GM13976 (cell line): Measurements from ENCODE around the gene RHCE.
"Not testable (repeated sequence)": the region's sequence is repeated elsewhere in the genome, so short reads cannot be mapped to it uniquely, and the experiment has no call there.

Experiments
- DNase-seq: peaks from one replicate; pipeline ENCODE4 v3.0.0; 2012; ENCODE audit warnings: low spot score
- in situ Hi-C: fragments of 300-500 bp; cut with MboI; formaldehyde crosslinking; loops from one replicate; pipeline ENCODE4 v1.12.0; 2022; ENCODE audit warnings: low sequenced_read_pairs, mixed read lengths, inconsistent platforms; ENCODE audit not compliant: unreplicated experiment
- TF ChIP-seq, protein P1 (sequence below): IDR thresholded peaks from 2 replicates; pipeline ENCODE4 v1.5.1; 2012; ENCODE audit warnings: borderline replicate concordance, mild to moderate bottlenecking; ENCODE audit not compliant: insufficient read depth; ENCODE audit errors: extremely low read depth, missing control alignments, control extremely low read depth

Gene RHCE

DNA sequence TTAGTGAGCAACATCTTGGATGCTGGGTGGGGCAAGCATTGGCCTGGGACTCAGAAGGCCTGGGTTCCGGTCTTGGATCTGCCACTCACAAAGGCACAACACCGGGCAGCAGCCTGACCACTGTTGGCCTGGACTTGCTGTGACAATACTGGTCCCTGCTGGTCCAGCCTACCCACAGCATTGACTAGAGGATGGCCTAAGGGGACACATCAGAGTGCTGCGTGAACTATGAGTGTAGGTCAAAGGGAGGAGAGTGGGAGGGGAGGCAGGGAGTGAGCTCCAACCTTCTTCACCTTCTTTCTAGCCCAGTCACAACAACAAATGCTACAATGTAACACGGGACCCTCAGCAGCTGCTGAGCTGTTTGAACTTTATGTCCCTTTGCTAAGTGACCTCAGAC is 51.4 kb downstream of the RHCE start:
- TF ChIP-seq, protein P1, sequence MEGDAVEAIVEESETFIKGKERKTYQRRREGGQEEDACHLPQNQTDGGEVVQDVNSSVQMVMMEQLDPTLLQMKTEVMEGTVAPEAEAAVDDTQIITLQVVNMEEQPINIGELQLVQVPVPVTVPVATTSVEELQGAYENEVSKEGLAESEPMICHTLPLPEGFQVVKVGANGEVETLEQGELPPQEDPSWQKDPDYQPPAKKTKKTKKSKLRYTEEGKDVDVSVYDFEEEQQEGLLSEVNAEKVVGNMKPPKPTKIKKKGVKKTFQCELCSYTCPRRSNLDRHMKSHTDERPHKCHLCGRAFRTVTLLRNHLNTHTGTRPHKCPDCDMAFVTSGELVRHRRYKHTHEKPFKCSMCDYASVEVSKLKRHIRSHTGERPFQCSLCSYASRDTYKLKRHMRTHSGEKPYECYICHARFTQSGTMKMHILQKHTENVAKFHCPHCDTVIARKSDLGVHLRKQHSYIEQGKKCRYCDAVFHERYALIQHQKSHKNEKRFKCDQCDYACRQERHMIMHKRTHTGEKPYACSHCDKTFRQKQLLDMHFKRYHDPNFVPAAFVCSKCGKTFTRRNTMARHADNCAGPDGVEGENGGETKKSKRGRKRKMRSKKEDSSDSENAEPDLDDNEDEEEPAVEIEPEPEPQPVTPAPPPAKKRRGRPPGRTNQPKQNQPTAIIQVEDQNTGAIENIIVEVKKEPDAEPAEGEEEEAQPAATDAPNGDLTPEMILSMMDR = no peak
- in situ Hi-C loops = no loop called here
- no peak for DNase-seq

GRCh38 chr1:25362634-25363559 is 57.7 kb downstream of the RHCE start:
- in situ Hi-C loops, DNase-seq: not testable (repeated sequence)

DNA sequence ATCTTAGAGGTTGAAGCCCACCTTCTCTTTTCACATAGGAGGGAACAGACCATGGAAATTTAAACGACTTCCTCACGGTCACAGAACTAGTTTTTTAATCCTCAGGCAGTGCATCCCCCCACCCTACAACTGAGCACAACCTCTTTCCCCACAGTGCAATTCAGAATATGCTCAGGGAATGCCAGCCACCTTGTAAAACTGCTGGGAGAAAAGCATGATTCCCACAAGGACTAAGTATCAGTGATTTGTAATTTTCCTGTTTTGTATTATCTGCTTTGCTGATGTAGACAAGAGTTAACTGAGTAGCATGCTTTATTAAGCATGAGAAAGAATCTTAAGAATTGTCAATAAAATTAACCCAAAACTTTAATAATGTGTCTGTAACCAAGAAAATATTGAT is 58.7 kb downstream of the RHCE start:
- TF ChIP-seq, protein P1 = no peak
- in situ Hi-C loops = no loop called here
- DNase-seq = no peak

- TF ChIP-seq, protein P1 = no peak
- in situ Hi-C loops = no loop called here
- DNase-seq = no peak
Observed at GRCh38 chr1:25360596-25361581, 59.7 kb downstream of the RHCE start.

- in situ Hi-C loops = no loop called here
- TF ChIP-seq, protein P1 = no peak
- no peak for DNase-seq
Observed at GRCh38 chr1:25356848-25357247, 63.8 kb downstream of the RHCE start.

GRCh38 chr1:25356441-25356840 is 64.2 kb downstream of the RHCE start:
- DNase-seq = no peak
- TF ChIP-seq, protein P1 = no peak
- in situ Hi-C loops = no loop called here
